HG03565 (cell line): ENCODE data around the gene BPIFB6.

ENCODE experiments used
- ATAC-seq: cut with Tn5 transposase; IDR thresholded peaks from one replicate; pipeline ENCODE4 v1.9.1; 2021; ENCODE audit warnings: mild to moderate bottlenecking, moderate library complexity; ENCODE audit not compliant: unreplicated experiment

The BPIFB6 gene, protein sequence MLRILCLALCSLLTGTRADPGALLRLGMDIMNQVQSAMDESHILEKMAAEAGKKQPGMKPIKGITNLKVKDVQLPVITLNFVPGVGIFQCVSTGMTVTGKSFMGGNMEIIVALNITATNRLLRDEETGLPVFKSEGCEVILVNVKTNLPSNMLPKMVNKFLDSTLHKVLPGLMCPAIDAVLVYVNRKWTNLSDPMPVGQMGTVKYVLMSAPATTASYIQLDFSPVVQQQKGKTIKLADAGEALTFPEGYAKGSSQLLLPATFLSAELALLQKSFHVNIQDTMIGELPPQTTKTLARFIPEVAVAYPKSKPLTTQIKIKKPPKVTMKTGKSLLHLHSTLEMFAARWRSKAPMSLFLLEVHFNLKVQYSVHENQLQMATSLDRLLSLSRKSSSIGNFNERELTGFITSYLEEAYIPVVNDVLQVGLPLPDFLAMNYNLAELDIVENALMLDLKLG

DNA sequence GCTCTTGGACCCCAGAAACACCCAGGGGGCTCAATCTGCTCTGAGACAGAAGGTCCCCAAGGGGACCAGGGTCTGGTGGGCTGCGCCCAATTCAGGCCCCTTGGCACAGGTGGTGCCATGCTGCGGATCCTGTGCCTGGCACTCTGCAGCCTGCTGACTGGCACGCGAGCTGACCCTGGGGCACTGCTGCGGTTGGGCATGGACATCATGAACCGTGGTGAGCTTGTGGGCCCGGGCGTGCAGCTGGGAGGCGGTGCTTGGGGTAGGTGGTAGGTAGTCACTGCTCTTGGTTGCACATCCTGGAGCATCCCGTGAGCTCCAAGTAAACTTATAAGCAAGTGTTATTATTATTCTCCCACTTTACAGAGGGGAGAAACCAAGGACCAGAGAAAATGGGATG is at the start of gene BPIFB6:
Gene BPIFB6, plus strand, starts transcription at position 118 of the 400 bp plus-strand sequence. Its CDS starts 0 bp downstream, at position 118.
- ATAC-seq = no peak

DNA sequence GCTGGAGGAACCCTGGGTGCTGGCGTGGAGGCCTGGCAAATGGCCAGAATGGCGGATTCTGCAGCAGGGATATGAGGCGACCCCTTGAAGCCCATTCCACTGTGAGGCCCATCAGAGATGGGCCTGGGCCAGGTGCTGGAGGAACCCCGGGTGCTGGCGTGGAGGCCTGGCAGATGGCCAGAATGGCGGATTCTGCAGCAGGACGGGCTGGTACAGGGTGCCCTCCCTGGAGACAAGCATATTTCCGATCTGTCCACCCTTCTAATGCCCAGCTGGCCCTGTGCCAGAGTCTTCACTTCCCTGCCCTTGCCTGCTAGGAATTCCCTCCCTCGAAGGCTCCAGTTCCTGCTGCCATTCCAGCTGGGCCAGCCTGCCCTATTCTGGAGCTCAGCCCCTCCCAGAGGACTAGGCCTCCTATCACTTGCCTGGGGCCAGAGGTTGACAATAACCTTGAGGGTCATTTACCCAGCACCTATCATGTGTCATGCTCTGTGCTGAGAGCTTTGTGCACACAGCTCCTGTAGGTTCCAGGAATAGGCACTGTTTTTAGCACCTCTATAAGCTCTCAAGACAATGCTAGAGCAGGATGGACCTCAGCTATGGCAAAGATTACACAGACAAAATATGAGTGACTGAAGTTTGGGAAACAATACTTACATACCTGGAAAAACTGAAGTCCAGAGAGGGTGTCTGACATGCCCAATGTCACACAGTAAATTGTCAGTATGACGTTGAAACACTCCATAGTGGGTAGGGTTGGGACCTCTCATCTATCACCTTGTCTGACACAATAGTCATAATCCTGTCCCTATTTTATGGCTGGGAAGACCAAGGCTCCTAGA is 48.6 kb upstream of the BPIFB6 start:
- ATAC-seq = no peak

GRCh38 chr20:32983459-32984112 is 47.9 kb upstream of the BPIFB6 start:
- ATAC-seq = no peak

GRCh38 chr20:32984196-32984595 is 47.3 kb upstream of the BPIFB6 start:
- ATAC-seq = no peak

- no peak for ATAC-seq
Measured at GRCh38 chr20:32984631-32985354, 46.7 kb upstream of the BPIFB6 start.

GRCh38 chr20:32985596-32985995 is 45.9 kb upstream of the BPIFB6 start:
- ATAC-seq = no peak

DNA sequence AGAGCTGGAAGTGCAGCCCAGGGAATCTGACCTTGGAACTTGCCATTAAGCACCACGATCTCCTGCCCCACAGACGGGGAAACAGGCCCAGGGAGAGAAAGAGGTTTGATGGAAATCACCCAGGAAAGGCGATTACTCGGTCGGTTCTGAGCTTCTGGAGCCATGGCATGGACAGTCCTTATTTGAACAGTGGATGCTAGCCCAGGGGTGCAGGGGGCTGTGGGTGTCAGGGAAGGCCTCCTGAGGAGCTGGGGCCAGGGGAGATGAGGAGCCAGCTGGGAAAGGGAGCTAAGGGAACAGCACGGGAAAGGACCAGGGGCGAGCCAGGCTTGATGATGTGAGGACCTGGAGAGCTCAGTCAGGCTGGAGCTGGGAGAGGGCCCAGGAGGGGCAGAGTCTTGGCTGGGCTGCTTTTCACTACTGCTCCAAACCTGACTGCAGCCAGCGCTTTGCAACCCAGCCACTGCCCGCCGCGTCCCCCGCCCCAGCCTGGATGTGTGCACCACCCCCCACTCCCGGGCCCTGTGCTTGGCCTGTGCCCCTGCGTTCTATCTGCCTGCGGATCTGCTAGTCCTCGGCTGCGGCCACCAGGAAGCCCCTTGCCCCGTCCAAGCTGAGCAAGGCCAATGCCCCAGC is 45.0 kb upstream of the BPIFB6 start:
- ATAC-seq = no peak

DNA sequence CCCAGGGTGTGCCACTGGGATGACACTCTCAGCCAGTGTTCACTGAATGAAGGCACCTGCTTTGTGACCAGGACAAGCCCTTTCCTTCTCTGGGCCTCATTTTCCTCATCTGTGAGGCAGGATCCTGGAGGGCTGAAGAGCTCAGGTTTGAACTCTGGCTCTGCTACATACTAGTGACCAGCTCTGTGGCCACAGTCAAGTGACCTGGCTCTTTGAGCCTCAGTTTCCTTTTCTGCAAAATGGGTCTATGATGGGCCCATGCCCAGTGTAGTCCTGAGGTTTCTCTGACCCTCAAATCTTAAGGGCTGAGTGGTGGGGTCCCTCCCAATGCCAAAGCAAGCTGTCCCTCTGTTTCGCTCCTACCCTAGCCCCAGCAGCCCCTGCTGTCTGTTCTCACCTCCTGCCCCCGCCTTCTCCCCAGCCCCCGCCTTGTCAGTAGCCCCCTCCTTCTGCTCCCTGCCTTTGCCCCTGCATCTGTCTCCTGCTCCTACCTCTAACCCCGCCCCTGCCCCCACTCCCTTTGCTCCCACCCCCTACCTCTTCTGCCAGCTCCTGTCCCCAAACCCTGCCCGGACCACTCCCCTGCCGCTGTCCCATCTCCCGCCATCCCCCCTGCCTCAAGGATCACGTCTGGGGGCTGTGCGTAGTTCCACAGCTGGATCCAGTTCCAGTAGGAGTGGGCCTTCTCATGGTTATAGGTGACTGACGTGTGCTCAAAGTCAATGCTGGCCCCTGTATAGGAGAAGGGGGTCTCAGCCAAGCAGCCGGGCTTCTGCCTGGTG is 44.2 kb upstream of the BPIFB6 start:
- no peak for ATAC-seq

- no peak for ATAC-seq
Measured at GRCh38 chr20:32988008-32988407, 43.4 kb upstream of the BPIFB6 start.

- no peak for ATAC-seq
Measured at GRCh38 chr20:32989507-32990283, 41.8 kb upstream of the BPIFB6 start.

GRCh38 chr20:32990426-32990825 is 41.0 kb upstream of the BPIFB6 start:
- ATAC-seq = no peak

GRCh38 chr20:32991383-32991782 is 40.1 kb upstream of the BPIFB6 start:
- ATAC-seq = no peak

DNA sequence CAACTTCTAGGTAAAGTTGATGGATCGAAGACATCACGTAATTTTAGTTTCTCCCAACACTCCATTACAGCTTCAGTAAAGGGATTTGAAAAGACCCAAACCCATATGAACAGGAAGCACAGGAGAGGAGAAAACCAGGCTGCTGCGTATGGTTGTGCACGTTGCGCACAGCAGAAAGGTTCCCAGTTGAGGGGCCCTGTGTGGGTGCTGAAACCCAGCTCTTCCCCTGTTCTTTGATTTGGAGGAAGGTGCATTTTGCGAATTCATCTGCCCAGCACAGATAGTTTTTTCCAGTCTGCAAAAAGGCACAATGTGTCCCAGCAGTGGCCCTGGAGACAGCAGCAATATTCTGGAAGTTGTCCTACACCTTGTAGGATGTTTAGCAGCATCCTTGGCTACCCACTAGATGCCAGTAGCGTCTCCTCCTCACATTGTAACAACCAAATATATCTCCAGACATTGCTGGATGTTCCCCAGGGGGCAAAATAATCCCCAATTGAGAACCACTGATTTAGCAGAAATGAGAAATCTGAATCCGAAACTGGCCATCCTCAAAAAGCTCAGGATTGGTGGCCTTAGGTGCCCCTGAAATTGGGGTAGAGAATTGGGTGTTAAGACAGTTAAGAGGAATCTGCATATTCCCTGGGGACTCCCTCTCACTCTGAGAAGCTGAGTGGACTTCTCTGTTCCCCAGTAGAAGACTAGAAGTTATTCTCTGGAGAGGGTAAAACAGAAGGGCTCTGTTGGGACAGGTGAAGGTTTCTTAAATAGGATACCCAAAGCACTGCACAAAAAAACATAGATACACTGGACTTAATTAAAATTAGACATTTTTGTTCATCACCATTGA is 39.4 kb upstream of the BPIFB6 start:
- no peak for ATAC-seq

DNA sequence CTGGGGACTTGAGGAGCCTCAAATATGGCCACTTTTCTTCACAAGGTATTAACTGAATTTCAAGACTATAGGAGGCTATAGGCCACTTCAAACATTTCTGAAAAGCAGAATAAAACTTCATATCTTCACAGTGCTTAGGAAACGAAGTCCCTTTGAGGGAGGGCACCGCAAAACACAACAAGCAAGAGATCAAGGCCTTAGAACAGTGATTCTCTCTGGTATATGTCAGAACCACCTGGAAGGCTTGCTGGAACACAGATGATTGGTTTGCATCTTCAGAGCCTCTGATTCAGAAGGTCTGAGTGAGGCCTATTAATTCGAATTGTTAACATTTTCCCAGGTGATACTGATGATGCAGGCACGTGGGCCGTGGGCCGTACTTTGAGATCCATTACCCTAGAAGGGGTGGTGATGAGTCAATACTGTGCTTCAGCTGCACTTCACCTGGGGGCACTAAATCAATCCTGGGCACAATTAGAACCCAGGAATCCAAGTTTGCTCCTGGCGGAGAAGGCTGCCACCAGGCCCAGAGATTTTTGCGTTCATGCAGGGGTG is 37.9 kb upstream of the BPIFB6 start:
- ATAC-seq = no peak

DNA sequence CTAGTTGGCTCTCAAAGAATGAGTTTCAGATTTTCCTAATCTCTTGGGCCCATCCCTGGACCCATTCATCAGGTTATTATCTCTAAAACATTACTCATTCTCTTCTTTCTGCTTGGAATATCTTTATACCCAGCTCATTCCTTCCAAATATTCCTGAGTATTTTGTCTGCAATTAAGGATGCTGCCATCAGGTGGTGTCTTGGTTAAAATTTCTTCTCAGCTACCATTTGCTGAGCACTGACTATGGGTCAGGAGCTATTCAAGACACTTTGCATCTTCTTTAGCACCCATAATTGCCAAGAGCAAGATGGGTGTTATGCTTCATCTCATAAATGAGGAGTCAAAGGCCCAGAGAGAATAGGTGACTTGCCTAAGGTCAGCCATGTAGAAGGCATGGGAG is 35.6 kb upstream of the BPIFB6 start:
- ATAC-seq = no peak

- no peak for ATAC-seq
Measured at GRCh38 chr20:32997431-32997830, 34.0 kb upstream of the BPIFB6 start.

DNA sequence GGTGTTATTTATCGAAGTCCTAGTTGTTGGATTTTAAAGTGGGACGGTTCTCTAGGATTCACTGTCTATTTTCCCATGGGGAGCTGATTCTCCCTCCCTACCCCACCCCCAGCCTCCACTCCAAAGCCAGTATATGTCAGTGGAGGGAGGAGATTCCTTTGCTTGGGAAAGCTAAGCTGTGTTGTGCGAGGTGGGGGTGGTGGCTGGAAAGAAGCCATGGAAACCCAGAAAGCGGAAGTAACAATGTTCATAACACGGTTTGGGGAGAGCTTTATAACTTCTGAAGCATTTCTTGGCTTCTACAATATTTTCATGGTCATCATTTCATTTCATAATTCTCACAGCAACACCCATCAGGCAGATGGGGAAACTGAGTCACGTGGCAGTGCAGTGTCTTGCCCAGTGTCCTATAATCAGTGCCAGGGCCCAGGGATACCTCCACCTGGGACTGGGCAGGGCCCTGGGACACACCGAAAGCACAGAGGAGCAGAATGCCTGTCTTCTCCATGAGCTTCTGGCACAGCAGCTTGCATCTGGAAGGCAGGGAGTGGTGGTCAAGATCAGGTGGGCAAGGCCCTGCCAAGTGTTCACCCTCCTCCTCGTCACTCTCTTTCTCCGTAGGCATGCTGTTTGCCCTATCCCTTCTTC is 31.7 kb upstream of the BPIFB6 start:
- no peak for ATAC-seq
